D721Med (cell line): Measurements from ENCODE around the gene CHMP5.

ENCODE experiments used
- DNase-seq: peaks from one replicate; pipeline ENCODE4 v3.0.0; 2011; ENCODE audit warnings: low spot score; ENCODE audit not compliant: insufficient read length
- FAIRE-seq: peaks from 2 replicates; lab custom pipeline; 2011; peaks lifted over from hg19 to GRCh38; lab: Jason Lieb, UNC
- CTCF ChIP-seq: IDR thresholded peaks from 2 replicates; pipeline ENCODE4 v1.5.1; 2012; ENCODE audit warnings: mild to moderate bottlenecking, control low read depth; ENCODE audit not compliant: insufficient read depth; ENCODE audit errors: missing control alignments

CHMP5 gene

DNA sequence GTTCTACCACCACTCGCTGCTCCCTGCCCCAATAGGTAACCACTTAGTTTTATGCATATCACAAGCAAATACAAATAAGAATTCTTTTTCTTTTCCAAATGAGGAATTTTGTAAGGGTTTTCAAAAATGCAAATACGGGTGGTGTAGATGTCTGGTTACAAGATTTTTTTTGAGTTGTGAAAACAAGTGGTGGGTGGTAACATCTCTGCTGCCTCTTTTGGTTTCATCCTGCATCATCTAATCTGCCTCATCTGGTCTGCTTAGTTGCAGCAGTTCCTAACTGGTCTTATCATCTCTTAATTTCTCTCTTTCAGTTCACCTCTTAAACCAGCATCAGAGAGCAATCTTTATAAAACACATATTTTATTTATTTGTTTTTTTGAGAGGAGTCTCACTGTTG is 30.7 kb downstream of the CHMP5 start:
- FAIRE-seq: no peak
- no peak for DNase-seq
- no peak for TF ChIP-seq CTCF

DNA sequence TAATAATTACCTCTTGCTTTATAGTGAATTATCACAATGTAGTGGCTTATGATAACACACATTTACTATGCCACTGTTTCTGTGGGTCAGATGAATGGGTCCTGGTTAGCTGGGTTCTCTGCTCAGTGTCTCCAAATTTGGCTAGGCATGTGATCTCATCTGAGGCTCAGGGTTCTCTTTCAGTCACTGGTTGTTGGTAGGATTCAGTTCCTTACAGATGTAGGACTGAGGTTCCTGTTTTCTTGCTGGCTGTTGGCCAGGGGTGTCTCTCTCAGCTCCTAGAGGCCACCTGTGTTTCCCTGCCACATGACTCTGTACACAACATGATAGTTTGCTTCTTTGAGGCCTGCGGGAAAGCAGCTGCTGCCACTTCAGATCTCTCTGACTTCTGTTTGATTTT is 32.6 kb downstream of the CHMP5 start:
- no peak for FAIRE-seq
- TF ChIP-seq CTCF: no peak
- DNase-seq: no peak

GRCh38 chr9:33300546-33300945 is 35.7 kb downstream of the CHMP5 start:
- DNase-seq (no peak), FAIRE-seq (no peak)
- no peak for TF ChIP-seq CTCF

- TF ChIP-seq CTCF: no peak
- FAIRE-seq (no peak), DNase-seq (no peak)
Observed at GRCh38 chr9:33304362-33304761, 39.5 kb downstream of the CHMP5 start.

DNA sequence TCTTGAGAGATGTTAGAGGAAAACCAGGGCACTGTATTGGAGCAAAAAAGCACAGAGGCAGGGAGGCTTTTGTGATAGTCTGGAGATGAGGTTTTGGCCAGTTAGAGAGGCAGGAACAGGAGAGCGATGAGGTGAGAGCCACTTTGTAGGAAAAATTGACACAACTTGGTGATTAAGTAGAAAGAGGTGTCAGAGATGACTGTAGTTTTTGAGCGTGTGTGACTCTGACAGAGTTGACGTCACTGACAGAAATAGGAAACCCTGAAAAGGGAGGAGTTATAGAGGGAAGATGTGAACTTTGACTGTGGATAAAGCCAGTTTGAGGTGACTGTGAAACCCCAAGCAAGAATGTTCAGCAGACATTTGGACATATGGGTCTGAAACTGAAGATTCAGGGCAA is 41.2 kb downstream of the CHMP5 start:
- DNase-seq (no peak), FAIRE-seq (no peak)
- TF ChIP-seq CTCF: no peak

GRCh38 chr9:33307067-33307466 is 42.2 kb downstream of the CHMP5 start:
- no peak for FAIRE-seq
- DNase-seq: no peak
- TF ChIP-seq CTCF: no peak

DNA sequence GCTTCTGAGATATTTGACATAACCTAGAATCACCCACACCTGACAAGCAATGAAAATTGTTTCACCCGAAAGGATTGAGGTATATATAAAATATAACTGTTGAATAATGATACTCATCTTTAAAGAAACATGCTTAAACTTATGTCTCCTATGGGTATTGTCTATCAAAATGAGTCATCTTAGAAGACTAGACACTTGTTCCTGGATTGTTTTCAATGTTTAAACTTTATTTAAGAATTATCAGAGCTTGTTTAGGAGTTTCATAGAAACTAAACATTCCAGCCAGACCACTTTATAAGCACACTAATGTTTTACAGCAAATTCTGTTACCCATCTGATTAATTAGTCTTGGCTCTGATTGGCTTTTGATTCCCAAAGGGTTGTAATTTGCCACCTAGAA is 45.1 kb downstream of the CHMP5 start:
- no peak for FAIRE-seq
- no peak for TF ChIP-seq CTCF
- DNase-seq: no peak
